HG03045 (cell line): Measurements from ENCODE around the gene CHIC2.

Experiments
- ATAC-seq: cut with Tn5 transposase; IDR thresholded peaks from one replicate; pipeline ENCODE4 v1.9.1; 2021; ENCODE audit warnings: mild to moderate bottlenecking, moderate library complexity; ENCODE audit not compliant: unreplicated experiment

CHIC2 gene

GRCh38 chr4:54014666-54015160 is 49.7 kb downstream of the CHIC2 start:
- ATAC-seq: no peak

GRCh38 chr4:54011201-54011600 is 53.2 kb downstream of the CHIC2 start:
- ATAC-seq: no peak

- ATAC-seq: no peak
Observed at GRCh38 chr4:54006755-54007154, 57.6 kb downstream of the CHIC2 start.

GRCh38 chr4:54005475-54005874 is 58.9 kb downstream of the CHIC2 start:
- no peak for ATAC-seq

GRCh38 chr4:54004463-54004862 is 59.9 kb downstream of the CHIC2 start:
- ATAC-seq: no peak

- no peak for ATAC-seq
Observed at GRCh38 chr4:54001668-54002365, 62.6 kb downstream of the CHIC2 start.

GRCh38 chr4:53997898-53998297 is 66.5 kb downstream of the CHIC2 start:
- ATAC-seq: no peak

GRCh38 chr4:53994382-53995102 is 69.9 kb downstream of the CHIC2 start:
- no peak for ATAC-seq

- no peak for ATAC-seq
Observed at GRCh38 chr4:53992785-53993184, 71.6 kb downstream of the CHIC2 start.

GRCh38 chr4:53991821-53992220 is 72.6 kb downstream of the CHIC2 start:
- no peak for ATAC-seq

- no peak for ATAC-seq
Observed at GRCh38 chr4:53990641-53991040, 73.8 kb downstream of the CHIC2 start.

GRCh38 chr4:53987761-53988171 is 76.6 kb downstream of the CHIC2 start:
- ATAC-seq: no peak

GRCh38 chr4:53986062-53986461 is 78.3 kb downstream of the CHIC2 start:
- ATAC-seq: no peak

GRCh38 chr4:53981567-53981966 is 82.8 kb downstream of the CHIC2 start:
- no peak for ATAC-seq

GRCh38 chr4:53981066-53981465 is 83.3 kb downstream of the CHIC2 start:
- ATAC-seq: no peak

GRCh38 chr4:53974561-53974960 is 89.8 kb downstream of the CHIC2 start:
- no peak for ATAC-seq

GRCh38 chr4:53967986-53968385 is 96.4 kb downstream of the CHIC2 start:
- ATAC-seq: no peak

GRCh38 chr4:53963781-53964180 is 100.6 kb downstream of the CHIC2 start:
- ATAC-seq: no peak

- ATAC-seq: no peak
Observed at GRCh38 chr4:53963336-53963735, 101.1 kb downstream of the CHIC2 start.

- ATAC-seq: no peak
Observed at GRCh38 chr4:53962516-53963225, 101.7 kb downstream of the CHIC2 start.

GRCh38 chr4:53961351-53961750 is 103.1 kb downstream of the CHIC2 start:
- no peak for ATAC-seq

- no peak for ATAC-seq
Observed at GRCh38 chr4:53960843-53961242, 103.6 kb downstream of the CHIC2 start.
